ENCODE data around the gene HAUS3. TPM values are rescaled to one million over a fixed set of nuclear protein-coding genes. Genes with fewer than 3 reads are reported as not detected.

The HAUS3 gene, protein sequence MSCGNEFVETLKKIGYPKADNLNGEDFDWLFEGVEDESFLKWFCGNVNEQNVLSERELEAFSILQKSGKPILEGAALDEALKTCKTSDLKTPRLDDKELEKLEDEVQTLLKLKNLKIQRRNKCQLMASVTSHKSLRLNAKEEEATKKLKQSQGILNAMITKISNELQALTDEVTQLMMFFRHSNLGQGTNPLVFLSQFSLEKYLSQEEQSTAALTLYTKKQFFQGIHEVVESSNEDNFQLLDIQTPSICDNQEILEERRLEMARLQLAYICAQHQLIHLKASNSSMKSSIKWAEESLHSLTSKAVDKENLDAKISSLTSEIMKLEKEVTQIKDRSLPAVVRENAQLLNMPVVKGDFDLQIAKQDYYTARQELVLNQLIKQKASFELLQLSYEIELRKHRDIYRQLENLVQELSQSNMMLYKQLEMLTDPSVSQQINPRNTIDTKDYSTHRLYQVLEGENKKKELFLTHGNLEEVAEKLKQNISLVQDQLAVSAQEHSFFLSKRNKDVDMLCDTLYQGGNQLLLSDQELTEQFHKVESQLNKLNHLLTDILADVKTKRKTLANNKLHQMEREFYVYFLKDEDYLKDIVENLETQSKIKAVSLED
- 10 to 100 TPM in 1 of 2 donors, 1 to 10 TPM in 1; 6.5 to 12.9 TPM for total RNA-seq

DNA sequence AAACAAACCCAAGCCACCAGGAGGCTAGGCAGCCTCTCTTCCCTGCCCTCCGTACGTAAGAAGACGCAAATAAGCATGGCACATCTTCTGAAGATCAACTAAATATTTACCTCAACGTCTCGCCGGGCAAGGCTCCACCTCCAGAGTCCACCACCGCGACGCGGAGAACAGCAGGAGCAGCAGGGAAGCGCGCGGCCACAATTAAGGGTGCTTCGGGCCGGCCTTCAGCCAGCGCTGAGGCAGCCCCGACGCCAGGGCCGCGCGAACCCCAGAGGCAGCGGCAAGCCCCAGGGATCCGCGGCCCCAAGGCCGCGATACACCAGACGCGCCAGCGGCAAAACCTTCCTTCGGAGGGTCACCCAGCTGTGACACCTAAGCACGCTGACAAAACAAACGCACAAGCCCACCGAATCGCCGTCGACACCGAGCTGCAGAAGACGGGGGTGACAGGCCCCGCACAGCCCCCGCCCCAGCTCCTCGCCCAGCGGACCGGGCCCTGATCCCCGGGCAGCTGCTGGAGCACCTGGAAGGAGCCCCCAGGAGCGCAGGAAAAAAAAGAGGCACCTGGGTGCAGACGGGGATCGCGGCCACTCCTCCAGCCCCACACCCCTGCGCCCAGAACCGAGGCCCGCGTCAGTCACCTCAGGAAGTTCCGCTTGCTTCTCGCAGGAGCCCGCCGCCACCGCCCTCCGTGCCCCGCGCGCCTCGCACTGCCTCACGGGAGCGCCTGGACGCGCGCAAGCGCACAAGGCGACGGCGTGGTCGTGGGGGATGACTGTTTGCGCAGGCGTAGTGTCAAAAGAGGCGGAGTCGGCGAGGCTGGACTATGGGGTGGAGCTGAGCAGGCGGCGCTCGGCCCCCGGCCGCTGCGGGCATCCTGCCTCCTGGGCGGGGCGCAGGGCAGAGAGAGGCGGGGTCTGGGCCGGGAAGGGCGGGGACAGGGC is at the start of gene HAUS3, which contains the start of gene POLN:
Gene HAUS3 (minus strand): TSS at position 712 of the 944 bp plus-strand sequence. CDS start 1,175 bp downstream, outside the sequence.
Gene POLN (minus strand): TSS at position 712 of the 944 bp plus-strand sequence. CDS start 12,890 bp downstream, outside the sequence.
- peak within 1 kb of the TSS; percentile 90 for H3K4me3 ChIP-seq
- ATAC-seq (ENCODE audit: insufficient number of reproducible peaks, low FRiP score, low read depth), result peak; percentile 96

DNA sequence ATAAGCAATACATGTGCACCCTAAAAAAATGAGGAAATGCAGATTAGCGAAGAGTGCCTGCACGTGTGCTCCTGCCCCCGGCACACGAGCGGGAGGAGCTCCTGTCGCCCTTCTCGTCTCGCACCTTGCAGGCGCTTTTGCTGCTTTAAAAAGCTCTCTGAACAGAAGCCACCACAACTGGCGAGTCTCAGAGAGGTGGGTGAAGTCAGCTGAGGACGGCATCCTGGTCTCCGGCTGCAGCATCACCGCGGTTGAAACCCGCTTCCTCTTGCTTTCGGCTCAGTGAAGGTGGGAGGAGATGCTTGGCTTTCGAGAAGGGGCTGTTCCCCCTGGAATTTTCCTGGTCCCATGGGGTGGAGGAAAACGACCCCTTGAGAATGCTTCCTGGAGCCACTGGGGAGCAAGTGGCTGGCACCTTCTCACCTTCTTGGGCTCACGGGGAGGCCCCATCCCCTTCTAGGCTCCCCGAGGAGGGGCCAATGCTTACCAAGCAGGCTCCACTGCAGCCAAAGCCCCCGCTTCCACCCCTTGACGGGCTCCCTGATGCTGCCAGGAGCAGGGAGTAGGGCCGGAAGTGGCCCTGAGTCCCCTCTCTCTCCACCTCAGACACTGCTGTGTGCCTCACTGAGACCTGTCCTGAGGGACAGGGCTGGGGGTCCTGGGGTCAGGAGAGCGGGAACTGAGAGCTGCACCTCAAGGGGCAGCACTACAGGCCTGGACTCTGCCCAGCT is 49.2 kb upstream of the HAUS3 start:
- Histone ChIP-seq H3K9me3 (peaks cover 3% of the 10 kb centered on the region), H3K27me3 (replicated peaks; ENCODE audit: insufficient read depth) (no peaks in the 10 kb centered on the region), H3K27ac (no peak overlapping the region), H3K4me1 (ENCODE audit: control insufficient read depth in 1 of 2, low read depth in 2 of 2) (no peaks in the 10 kb centered on the region), H3K4me3 (no peak overlapping the region), H3K36me3 (no peaks in the 10 kb centered on the region)
- TF ChIP-seq, protein P1, sequence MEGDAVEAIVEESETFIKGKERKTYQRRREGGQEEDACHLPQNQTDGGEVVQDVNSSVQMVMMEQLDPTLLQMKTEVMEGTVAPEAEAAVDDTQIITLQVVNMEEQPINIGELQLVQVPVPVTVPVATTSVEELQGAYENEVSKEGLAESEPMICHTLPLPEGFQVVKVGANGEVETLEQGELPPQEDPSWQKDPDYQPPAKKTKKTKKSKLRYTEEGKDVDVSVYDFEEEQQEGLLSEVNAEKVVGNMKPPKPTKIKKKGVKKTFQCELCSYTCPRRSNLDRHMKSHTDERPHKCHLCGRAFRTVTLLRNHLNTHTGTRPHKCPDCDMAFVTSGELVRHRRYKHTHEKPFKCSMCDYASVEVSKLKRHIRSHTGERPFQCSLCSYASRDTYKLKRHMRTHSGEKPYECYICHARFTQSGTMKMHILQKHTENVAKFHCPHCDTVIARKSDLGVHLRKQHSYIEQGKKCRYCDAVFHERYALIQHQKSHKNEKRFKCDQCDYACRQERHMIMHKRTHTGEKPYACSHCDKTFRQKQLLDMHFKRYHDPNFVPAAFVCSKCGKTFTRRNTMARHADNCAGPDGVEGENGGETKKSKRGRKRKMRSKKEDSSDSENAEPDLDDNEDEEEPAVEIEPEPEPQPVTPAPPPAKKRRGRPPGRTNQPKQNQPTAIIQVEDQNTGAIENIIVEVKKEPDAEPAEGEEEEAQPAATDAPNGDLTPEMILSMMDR (IDR thresholded peaks at IDR 0.05), result no peak
- ATAC-seq (ENCODE audit: insufficient number of reproducible peaks, low FRiP score, low read depth), result no peak
- no peak for DNase-seq (ENCODE audit: low spot score)

More for the DNA sequence above, at the start of gene HAUS3, which contains the start of gene POLN:
- Histone ChIP-seq H3K9me3 (no peaks in the 10 kb centered on the region), H3K4me1 (ENCODE audit: control insufficient read depth in 1 of 2, low read depth in 2 of 2) (peaks cover 44 to 74% of the 10 kb centered on the region in 2 donors), H3K27ac (peak within 1 kb of the TSS; percentile 64 to 65), H3K27me3 (replicated peaks; ENCODE audit: insufficient read depth) (no peaks in the 10 kb centered on the region), H3K36me3 (no peaks in the 10 kb centered on the region)
- DNase-seq (ENCODE audit: low spot score), result peak; percentile 92
- TF ChIP-seq, protein P1 (IDR thresholded peaks at IDR 0.05), result no peak

DNA sequence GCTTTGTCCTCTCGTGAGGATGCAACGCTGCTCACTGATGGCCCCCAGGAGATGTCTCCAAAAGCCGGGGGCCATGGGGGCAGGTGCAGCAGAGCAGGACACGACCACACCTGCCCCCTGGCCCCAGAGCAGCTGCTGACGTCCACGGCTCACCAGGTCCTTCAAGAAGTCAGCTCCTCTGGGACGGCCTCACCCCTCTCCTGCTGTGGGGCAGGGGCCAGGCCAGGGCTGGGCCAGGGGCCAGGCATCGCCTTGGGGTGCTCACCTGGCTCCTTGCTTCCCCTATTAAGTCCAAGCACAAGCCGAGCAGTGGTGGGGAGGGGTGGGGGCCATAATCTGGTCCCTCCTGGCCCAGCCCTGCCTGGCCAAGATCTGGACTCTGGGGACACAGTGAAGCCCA is 48.6 kb upstream of the HAUS3 start:
- Histone ChIP-seq H3K27ac (no peak overlapping the region), H3K4me1 (ENCODE audit: control insufficient read depth in 1 of 2, low read depth in 2 of 2) (no peaks in the 10 kb centered on the region), H3K36me3 (no peaks in the 10 kb centered on the region), H3K27me3 (replicated peaks; ENCODE audit: insufficient read depth) (no peaks in the 10 kb centered on the region), H3K9me3 (peaks cover 3% of the 10 kb centered on the region), H3K4me3 (no peak overlapping the region)
- TF ChIP-seq, protein P1 (IDR thresholded peaks at IDR 0.05), result no peak
- no peak for ATAC-seq (ENCODE audit: insufficient number of reproducible peaks, low FRiP score, low read depth)
- no peak for DNase-seq (ENCODE audit: low spot score)

DNA sequence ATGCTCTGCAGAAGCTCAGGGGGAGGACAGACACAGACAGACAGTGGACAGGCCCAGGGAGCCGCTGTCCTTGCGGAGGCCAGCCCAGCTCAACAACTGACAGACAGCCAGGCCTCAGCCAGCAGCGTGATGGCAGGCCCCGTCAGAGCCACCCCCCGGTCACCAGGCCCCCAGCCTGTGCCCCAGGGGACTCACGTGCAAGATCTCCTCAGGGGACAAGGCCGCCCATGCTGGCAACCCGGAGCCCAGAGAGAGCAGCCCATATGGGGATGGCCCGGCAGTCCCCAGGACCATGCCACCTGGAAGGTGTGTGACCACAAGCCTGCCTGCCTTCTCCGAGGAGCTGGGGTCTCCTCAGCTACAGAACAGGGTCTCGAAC is 48.0 kb upstream of the HAUS3 start:
- Histone ChIP-seq H3K9me3 (peaks cover 3% of the 10 kb centered on the region), H3K4me3 (no peak overlapping the region), H3K27me3 (replicated peaks; ENCODE audit: insufficient read depth) (no peaks in the 10 kb centered on the region), H3K4me1 (ENCODE audit: control insufficient read depth in 1 of 2, low read depth in 2 of 2) (no peaks in the 10 kb centered on the region), H3K27ac (no peak overlapping the region), H3K36me3 (no peaks in the 10 kb centered on the region)
- DNase-seq (ENCODE audit: low spot score) (no peak), ATAC-seq (ENCODE audit: insufficient number of reproducible peaks, low FRiP score, low read depth) (no peak)
- TF ChIP-seq, protein P1 (IDR thresholded peaks at IDR 0.05), result no peak
